H1 (cell line): ENCODE results near the gene SPEF1. TPM values are rescaled to one million over a fixed set of nuclear protein-coding genes. Genes with fewer than 3 reads are reported as not detected.

Source experiments
- CTCF ChIA-PET: fragments of 300-600 bp; sonication (Branson Sonifier 250); formaldehyde crosslinking; loops from one replicate; lab custom pipeline; 2021; ENCODE audit not compliant: partially characterized antibody; lab: Charles Lee
- POLR2A ChIA-PET: fragments of 300-600 bp; sonication (Branson Sonifier 250); formaldehyde crosslinking; loops from one replicate; lab custom pipeline; 2021; ENCODE audit warnings: inconsistent platforms; ENCODE audit not compliant: partially characterized antibody; lab: Charles Lee
- DNase-seq, 2 experiments: peaks; one replicate each; pipeline versions ENCODE4 v3.0.0 to v3.0.0-alpha.2; 2010 to 2022; ENCODE audit warnings: low spot score in 2 of 2, low read depth in 1 of 2, mixed read lengths in 1 of 2
- FAIRE-seq: peaks from 2 replicates; lab custom pipeline; 2011; peaks lifted over from hg19 to GRCh38; lab: Jason Lieb, UNC
- H2AFZ ChIP-seq: 2 replicates; pipeline ENCODE4 v1.8.1; 2012; ENCODE audit warnings: low read length, inconsistent platforms
- H2AK5ac ChIP-seq: 2 replicates; pipeline ENCODE4 v1.6.1; 2013; ENCODE audit warnings: low read depth, low read length
- H2BK120ac ChIP-seq: replicated peaks from 2 replicates; pipeline ENCODE3; 2013; ENCODE audit warnings: low read depth, low read length, inconsistent platforms
- H2BK12ac ChIP-seq: 2 replicates; pipeline ENCODE4 v1.6.1; 2013; ENCODE audit warnings: low read depth, low read length
- H2BK15ac ChIP-seq: 2 replicates; pipeline ENCODE4 v1.6.1; 2013; ENCODE audit warnings: low read length
- H2BK20ac ChIP-seq: 2 replicates; pipeline ENCODE4 v1.6.1; 2013; ENCODE audit warnings: low read length
- H2BK5ac ChIP-seq: 2 replicates; pipeline ENCODE4 v1.6.1; 2013; ENCODE audit warnings: low read depth, low read length
- H3K14ac ChIP-seq: 2 replicates; pipeline ENCODE4 v1.6.1; 2013; ENCODE audit warnings: inconsistent platforms; ENCODE audit not compliant: insufficient read length
- H3K18ac ChIP-seq: 2 replicates; pipeline ENCODE4 v1.6.1; 2013; ENCODE audit warnings: low read length; ENCODE audit errors: extremely low read depth
- H3K23ac ChIP-seq: 2 replicates; pipeline ENCODE4 v1.6.1; 2013; ENCODE audit warnings: inconsistent platforms; ENCODE audit not compliant: insufficient read length
- H3K23me2 ChIP-seq: 2 replicates; pipeline ENCODE4 v1.6.1; 2013; ENCODE audit warnings: low read depth, low read length
- H3K27ac ChIP-seq: 2 replicates; pipeline ENCODE4 v1.6.1; 2011; ENCODE audit warnings: low read depth, low read length, inconsistent platforms
- H3K27me3 ChIP-seq, 4 experiments: replicated peaks in 1 of 4; 1 replicate in 1 of 4; 2 replicates in 3 of 4; pipeline versions ENCODE4 v1.6.1 to v1.8.1; 2011 to 2013; ENCODE audit warnings: low read length in 3 of 4, mild to moderate bottlenecking in 3 of 4, inconsistent platforms in 2 of 4, mixed read lengths in 2 of 4, moderate library complexity in 1 of 4; ENCODE audit not compliant: control insufficient read depth in 3 of 4, insufficient read depth in 3 of 4; ENCODE audit errors: extremely low read depth in 1 of 4
- H3K36me3 ChIP-seq, 4 experiments: 2 replicates each; pipeline versions ENCODE4 v1.6.1 to v1.8.1; 2011 to 2013; ENCODE audit warnings: mild to moderate bottlenecking in 4 of 4, low read length in 3 of 4, moderate library complexity in 2 of 4, control low read depth in 1 of 4, inconsistent platforms in 1 of 4; ENCODE audit not compliant: insufficient read depth in 4 of 4, control insufficient read depth in 2 of 4
- H3K4ac ChIP-seq: replicated peaks from 2 replicates; pipeline ENCODE3; 2013; ENCODE audit warnings: low read length, low read depth, mixed read lengths, inconsistent platforms; ENCODE audit not compliant: insufficient read length
- H3K4me1 ChIP-seq, 4 experiments: replicated peaks in 1 of 4; 1 replicate in 1 of 4; 2 replicates in 3 of 4; pipeline versions ENCODE4 v1.6.1 to v1.8.1; 2011 to 2013; ENCODE audit warnings: low read length in 3 of 4, inconsistent platforms in 2 of 4, mixed read lengths in 1 of 4; ENCODE audit not compliant: insufficient read depth in 4 of 4, control insufficient read depth in 3 of 4
- H3K4me2 ChIP-seq, 2 experiments: 2 replicates each; pipeline versions ENCODE4 v1.6.1 to v1.8.1; 2011 to 2013; ENCODE audit warnings: low read depth in 2 of 2, low read length in 2 of 2, control low read depth in 1 of 2, inconsistent platforms in 1 of 2, mild to moderate bottlenecking in 1 of 2; ENCODE audit not compliant: insufficient read depth in 1 of 2
- H3K4me3 ChIP-seq, 4 experiments: fragments of 200-600, 300-600 bp in 1 of 4; sonication (generic), shearing (Covaris generic), sonication (Bioruptor Twin) in 1 of 4; 2 replicates each; pipeline versions ENCODE4 v1.5.1 to v1.8.1; 2011 to 2016; ENCODE audit warnings: low read length in 4 of 4, low read depth in 3 of 4, control low read depth in 2 of 4, inconsistent platforms in 2 of 4, mild to moderate bottlenecking in 2 of 4, mixed read lengths in 1 of 4, moderate library complexity in 1 of 4; ENCODE audit not compliant: insufficient read depth in 2 of 4; ENCODE audit errors: extremely low read depth in 1 of 4
- H3K56ac ChIP-seq: replicated peaks from 2 replicates; pipeline ENCODE3; 2013; ENCODE audit warnings: low read depth, mild to moderate bottlenecking, mixed read lengths, low read length, inconsistent platforms; ENCODE audit not compliant: insufficient read length
- H3K79me1 ChIP-seq: 2 replicates; pipeline ENCODE4 v1.6.1; 2013; ENCODE audit warnings: low read depth, low read length, control low read depth
- H3K79me2 ChIP-seq, 2 experiments: 2 replicates each; pipeline versions ENCODE4 v1.6.1 to v1.8.1; 2012 to 2013; ENCODE audit warnings: low read length in 2 of 2, mild to moderate bottlenecking in 2 of 2, inconsistent platforms in 1 of 2; ENCODE audit not compliant: insufficient read depth in 2 of 2, control insufficient read depth in 1 of 2
- H3K9ac ChIP-seq, 4 experiments: replicated peaks in 1 of 4; 1 replicate in 1 of 4; 2 replicates in 3 of 4; pipeline versions ENCODE4 v1.6.1 to v1.8.1; 2011 to 2013; ENCODE audit warnings: low read depth in 3 of 4, low read length in 3 of 4, control low read depth in 2 of 4, mild to moderate bottlenecking in 2 of 4, moderate library complexity in 2 of 4, inconsistent platforms in 1 of 4; ENCODE audit errors: extremely low read depth in 1 of 4
- H3K9me3 ChIP-seq, 2 experiments: 2 replicates each; pipeline versions ENCODE4 v1.6.1 to v1.8.1; 2012 to 2013; ENCODE audit warnings: mild to moderate bottlenecking in 2 of 2, moderate library complexity in 2 of 2, control low read depth in 1 of 2, inconsistent platforms in 1 of 2, low read depth in 1 of 2, low read length in 1 of 2, mixed read lengths in 1 of 2; ENCODE audit not compliant: insufficient read depth in 2 of 2
- H4K20me1 ChIP-seq, 2 experiments: replicated peaks in 1 of 2; 2 replicates each; pipeline versions ENCODE3 to v1.8.1; 2011 to 2013; ENCODE audit warnings: inconsistent platforms in 2 of 2, low read length in 2 of 2, mild to moderate bottlenecking in 1 of 2; ENCODE audit not compliant: insufficient read depth in 2 of 2, control insufficient read depth in 1 of 2
- H4K5ac ChIP-seq: 2 replicates; pipeline ENCODE4 v1.6.1; 2013; ENCODE audit warnings: low read length, low read depth, mixed read lengths, inconsistent platforms; ENCODE audit not compliant: insufficient read length
- H4K8ac ChIP-seq: 2 replicates; pipeline ENCODE4 v1.8.0; 2013; ENCODE audit warnings: mild to moderate bottlenecking, moderate library complexity, low read length, inconsistent platforms; ENCODE audit not compliant: insufficient read depth; ENCODE audit errors: extremely low read depth
- H4K91ac ChIP-seq: replicated peaks from 2 replicates; pipeline ENCODE3; 2013; ENCODE audit warnings: low read length, mixed read lengths, inconsistent platforms; ENCODE audit not compliant: insufficient read length
- GABPA ChIP-seq: IDR thresholded peaks from 2 replicates; pipeline ENCODE4 v1.6.1; 2011; ENCODE audit warnings: mild to moderate bottlenecking, low read length, moderate library complexity, borderline replicate concordance; ENCODE audit not compliant: insufficient read depth
- KDM4A ChIP-seq: IDR thresholded peaks from one replicate; pipeline ENCODE4 v1.7.1; 2012; ENCODE audit warnings: low read depth, mild to moderate bottlenecking, moderate library complexity, low read length, inconsistent platforms; ENCODE audit not compliant: severe bottlenecking
- PHF8 ChIP-seq: fragments of 200-600 bp; sonication (generic); conservative IDR thresholded peaks from 2 replicates; pipeline ENCODE4 v1.7.1; 2012; ENCODE audit warnings: low read depth, mild to moderate bottlenecking, inconsistent platforms, low read length, moderate library complexity
- POLR2AphosphoS5 ChIP-seq: IDR thresholded peaks from 2 replicates; pipeline ENCODE4 v1.6.1; 2011; ENCODE audit warnings: low read depth, low read length
- WGBS, 2 experiments: shearing (Covaris generic) in 1 of 2; methylation state at CpG; one replicate each; pipeline versions ENCODE4 v1.1.6 to v1.1.7; 2013 to 2015; ENCODE audit warnings: low lambda C conversion rate in 2 of 2, mixed read lengths in 2 of 2, inconsistent platforms in 1 of 2, low coverage in 1 of 2, missing lambda C conversion rate in 1 of 2; ENCODE audit not compliant: insufficient replicate concordance in 2 of 2, insufficient coverage in 1 of 2, insufficient read length in 1 of 2; ENCODE audit errors: extremely low coverage in 1 of 2, missing lambda C conversion rate in 1 of 2; 5-methylcytosine and 5-hydroxymethylcytosine counted together
- polyA plus RNA-seq, 7 experiments: library from polyadenylated mRNA; depleted of rRNA in 3 of 7; stranded (reverse) in 5 of 7; unstranded in 2 of 7; fragments of >200 nt in 5 of 7; fragments of 200-250 nt in 2 of 7; gene quantifications; 1 replicate in 5 of 7; 2 replicates in 1 of 7; 4 replicates in 1 of 7; pipeline versions ENCODE4 v1.2.1 to v1.2.3, GENCODE V29; 2011 to 2013; ENCODE audit warnings: missing spikeins in 2 of 7, mixed read lengths in 2 of 7
- total RNA-seq: library from RNA; stranded (reverse); fragmentation: NEBNext Ultra II Directional; extraction: Animal tissue kit (Norgen Biotek cat#: 25700); gene quantifications from 2 replicates; pipeline ENCODE4 v1.2.1, GENCODE V29; 2021

Gene SPEF1
- total and polyA plus RNA-seq, 2 of the 8 experiments (the other 6 are each of a cell fraction or from before 2014, with no cell fraction given) = 0.51 to 0.71 TPM

GRCh38 chr20:3796477-3797225, 15.4 kb upstream of the SPEF1 start:
- 0 out of 2 replicates have a peak, but pooled peaks have one; percentile 16 for TF ChIP-seq PHF8
- TF ChIP-seq POLR2AphosphoS5 = no peak
- peak; percentile 14 for TF ChIP-seq KDM4A
- no peak for TF ChIP-seq GABPA
- H3K79me1 ChIP-seq = no peaks in the 10 kb centered on the region; the same call in 1 of the 2 replicates
- FAIRE-seq = no peak
- H3K9ac ChIP-seq = no peak overlapping the region; a peak in 2 of 7 replicates
- H4K20me1 ChIP-seq = peaks cover 3% of the 10 kb centered on the region in 2 experiments
- no peak overlapping the region for H2BK5ac ChIP-seq
- no peak overlapping the region for H2BK120ac ChIP-seq
- H3K23me2 ChIP-seq = peaks cover 9% of the 10 kb centered on the region; the same call in 1 of the 2 replicates
- no peak overlapping the region for H2BK15ac ChIP-seq
- H4K8ac ChIP-seq = peak overlapping the region; percentile 32; the same call in 1 of the 2 replicates
- H3K4me3 ChIP-seq = peak overlapping the region; percentile 30 to 85 (median 68)
- H3K4ac ChIP-seq = peak overlapping the region; percentile 11
- H2AK5ac ChIP-seq = no peak overlapping the region
- H3K9me3 ChIP-seq = no peaks in the 10 kb centered on the region
- peaks cover 5 to 35% (median 28%) of the 10 kb centered on the region in 4 experiments for H3K4me1 ChIP-seq
- H3K14ac ChIP-seq = no peak overlapping the region
- H3K56ac ChIP-seq = no peak overlapping the region
- peak overlapping the region; percentile 35; the same call in 1 of the 2 replicates for H2BK12ac ChIP-seq
- CTCF ChIA-PET = interaction anchor here (0.6 to 2.6 kb wide), 3 partner anchors 21 to 743 kb away, joined by 3 to 16 read pairs (median 9); no protein-coding TSS in a partner anchor
- H3K79me2 ChIP-seq = no peaks in the 10 kb centered on the region; a peak in 1 of 4 replicates
- peaks cover 0 to 3% (median 0%) of the 10 kb centered on the region in 4 experiments; a peak in 1 of 7 replicates for H3K27me3 ChIP-seq
- 0 out of 2 replicates have a peak overlapping the region, but pooled peaks have one; percentile 21 for H2BK20ac ChIP-seq
- H4K91ac ChIP-seq = peak overlapping the region; percentile 11
- 19% methylated on average over 24 of the region's 33 CpGs; no CpG with 5 or more reads in 1 of the 2 experiments for WGBS, 2 experiments
- H3K4me2 ChIP-seq = peak overlapping the region; percentile 63 to 98
- H3K27ac ChIP-seq = no peak overlapping the region; the same call in 1 of the 2 replicates
- no peak for DNase-seq
- POLR2A ChIA-PET = interaction anchor here (1.1 to 1.2 kb wide), 3 partner anchors 15 to 92 kb away, joined by 3 to 6 read pairs (median 4); partner anchors contain the start of genes PANK2 and SPEF1
- H3K23ac ChIP-seq = no peak overlapping the region
- H2AFZ ChIP-seq = no peak overlapping the region
- peaks cover 4 to 5% (median 5%) of the 10 kb centered on the region in 4 experiments; a peak in 6 of 8 replicates for H3K36me3 ChIP-seq
- H4K5ac ChIP-seq = peak overlapping the region; percentile 16
- peak overlapping the region; percentile 68; the same call in 1 of the 2 replicates for H3K18ac ChIP-seq
